Caco-2 (cell line): Measurements from ENCODE around the gene CLDN18. TPM values are rescaled to one million over a fixed set of nuclear protein-coding genes. Genes with fewer than 3 reads are reported as not detected.

ENCODE experiments used
- total RNA-seq: library from RNA; stranded (reverse); gene quantifications from 2 replicates; pipeline ENCODE4 v1.2.3, GENCODE V29; 2022

The CLDN18 gene
- total RNA-seq, 1 experiment from 2014 or later = not detected

Other genes with a start within 250 kb of the CLDN18 start
- not detected in 2 replicates for gene SOX14, start 245.8 kb upstream of the CLDN18 start, total RNA-seq
- gene DZIP1L, start 105.4 kb downstream of the CLDN18 start, total RNA-seq = 1.6 and 2.4 TPM in 2 replicates
- gene A4GNT, start 122.2 kb downstream of the CLDN18 start, total RNA-seq = not detected in 2 replicates
- 14.8 and 16.9 TPM in 2 replicates for gene DBR1, start 164.8 kb downstream of the CLDN18 start, total RNA-seq
- 48.4 and 52.6 TPM in 2 replicates for gene ARMC8, start 177.1 kb downstream of the CLDN18 start, total RNA-seq